COLO668 (cell line): ENCODE measurements around the gene SPACA7.

Source experiments
- DNase-seq: peaks from one replicate; lab custom pipeline; 2025; ENCODE audit not compliant: unreplicated experiment; lab: John Stamatoyannopoulos, UW

SPACA7 gene

DNA sequence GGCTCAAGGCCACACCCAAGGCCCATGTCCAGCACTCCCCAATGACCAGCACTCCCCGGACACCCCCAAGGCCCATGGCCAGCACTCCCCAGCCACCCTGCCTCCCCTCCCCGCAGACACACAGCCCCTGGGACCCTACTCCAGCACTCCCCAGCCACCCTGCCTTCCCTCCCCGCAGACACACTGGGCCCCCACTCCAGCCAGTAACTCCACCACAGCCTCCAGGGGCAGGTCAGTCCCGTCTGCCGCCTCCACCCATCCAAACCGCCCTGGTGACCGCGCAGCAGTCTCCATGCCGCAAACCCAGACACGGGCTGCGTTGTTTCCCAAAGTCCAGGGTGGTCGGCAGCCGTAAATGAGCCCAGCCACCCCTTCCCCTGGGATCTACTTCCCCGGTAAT lies 70.7 kb downstream of the SPACA7 start:
- no peak for DNase-seq

DNA sequence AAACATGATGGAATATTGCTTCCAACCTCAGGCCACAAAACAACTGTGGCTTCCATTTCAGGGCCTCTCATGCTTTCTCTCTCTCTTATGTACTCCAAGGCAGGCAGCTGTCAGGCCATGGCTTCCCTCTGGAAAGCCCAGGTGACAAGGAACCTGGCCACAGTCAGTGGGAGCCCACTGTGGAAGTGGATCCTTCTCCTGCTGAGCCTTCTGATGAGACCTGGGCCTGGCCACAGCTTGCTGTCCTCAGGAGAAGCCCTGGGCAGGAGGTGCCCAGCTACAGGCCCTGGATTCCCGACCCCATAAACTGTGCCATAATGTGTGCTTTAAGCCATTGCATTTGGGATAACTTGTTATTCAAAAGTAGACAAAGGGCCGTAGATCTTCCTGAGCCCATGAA lies 71.2 kb downstream of the SPACA7 start:
- DNase-seq = no peak

DNA sequence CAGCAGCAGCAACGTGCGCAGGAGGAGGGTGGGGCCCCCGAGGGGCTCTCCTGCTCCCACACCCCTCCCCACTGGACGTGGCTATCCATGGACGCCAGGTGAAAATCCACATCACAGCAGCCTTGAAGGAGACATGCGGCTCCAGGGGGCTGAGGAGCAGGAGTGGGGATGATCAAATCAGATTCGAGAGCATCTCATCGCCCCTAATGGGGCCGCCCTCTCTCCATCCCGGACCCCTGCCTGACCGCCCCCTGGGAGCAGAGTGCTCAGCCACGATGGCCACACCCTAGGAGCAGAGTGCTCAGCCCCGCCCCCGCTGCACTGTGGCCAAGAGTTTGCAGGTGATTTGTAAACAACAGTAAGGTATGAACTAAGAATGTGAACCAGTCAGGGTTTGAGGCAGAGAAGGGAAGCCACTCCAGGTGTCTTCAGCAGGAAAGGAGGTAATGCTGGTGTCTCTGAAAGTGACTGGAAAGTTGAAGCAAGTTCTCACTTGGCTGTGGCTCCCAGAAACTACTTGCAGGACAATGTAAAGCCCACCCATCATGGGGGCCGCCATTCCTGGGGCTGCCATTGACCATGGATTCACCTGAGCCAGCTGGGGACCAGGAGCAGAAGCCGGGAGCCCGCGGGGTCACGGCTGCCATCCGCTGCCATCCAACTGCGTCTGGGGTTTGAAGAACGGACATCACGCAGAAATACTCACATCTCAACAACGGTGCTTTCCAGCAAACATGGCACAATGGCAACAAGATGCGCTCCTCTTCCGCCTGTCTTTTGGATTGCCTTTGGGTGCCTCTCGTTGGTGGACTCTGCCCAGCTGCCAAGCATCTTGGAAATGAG lies 71.8 kb downstream of the SPACA7 start:
- no peak for DNase-seq

DNA sequence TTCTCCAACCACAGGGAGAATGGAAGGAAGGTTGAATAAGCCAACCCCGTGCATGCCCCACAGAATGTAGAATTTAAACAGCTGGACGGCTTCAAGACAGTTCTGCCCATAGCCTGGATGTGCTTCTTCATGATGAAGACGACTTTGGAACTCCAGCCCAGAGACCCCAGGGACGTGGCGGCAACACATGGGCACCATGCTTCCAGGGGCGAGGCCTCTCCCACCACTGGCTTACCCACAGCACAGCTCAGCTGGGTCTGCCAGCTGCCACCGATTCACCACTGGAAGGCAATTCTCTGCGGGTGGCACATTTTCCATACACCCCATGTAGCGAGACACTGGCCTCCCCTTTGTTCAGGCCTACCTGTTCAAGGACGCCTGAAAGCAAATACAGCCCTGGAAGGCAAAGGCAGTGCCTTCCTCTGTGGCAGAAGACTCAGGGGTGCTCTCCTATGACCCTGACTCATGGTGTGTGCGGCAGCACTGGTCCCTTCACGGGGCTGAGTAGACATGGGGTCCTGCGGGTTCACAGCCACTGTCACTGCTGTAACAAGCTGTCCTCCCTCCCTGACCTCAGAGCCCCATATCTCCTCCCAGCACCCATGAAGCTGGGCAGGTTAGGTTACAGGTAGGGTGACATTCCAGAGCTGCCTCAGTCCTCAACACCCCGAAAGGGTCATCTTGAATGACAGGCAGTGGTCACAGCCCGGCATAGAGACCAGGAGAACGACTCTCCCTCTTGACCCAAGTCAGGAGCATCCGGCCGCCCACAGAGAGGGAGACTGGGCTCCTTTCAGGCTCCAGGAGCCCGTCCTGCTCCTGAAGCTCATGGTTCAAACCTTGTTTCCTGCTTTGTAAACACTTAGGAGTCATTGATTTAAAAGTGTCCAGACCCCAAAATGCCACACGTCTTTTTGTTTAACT lies 72.7 kb downstream of the SPACA7 start:
- no peak for DNase-seq

DNA sequence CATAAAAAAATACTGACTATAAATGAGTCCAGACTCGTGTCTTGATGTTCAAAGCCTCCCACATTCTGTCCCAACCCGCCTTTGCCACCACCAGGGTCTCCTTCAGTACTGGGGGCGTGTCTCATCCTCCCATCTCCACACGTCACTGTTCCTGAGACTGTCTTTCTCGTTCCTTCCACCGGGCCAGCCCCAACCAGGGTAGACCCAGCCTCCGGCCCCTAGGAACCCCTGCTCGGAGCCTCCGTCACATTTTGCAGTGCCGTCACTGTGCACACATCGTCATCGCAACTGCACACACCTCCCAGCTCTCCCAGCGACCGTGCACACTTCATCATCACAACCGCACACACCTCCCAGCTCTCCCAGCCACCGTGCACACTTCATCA lies 73.4 kb downstream of the SPACA7 start:
- no peak for DNase-seq

DNA sequence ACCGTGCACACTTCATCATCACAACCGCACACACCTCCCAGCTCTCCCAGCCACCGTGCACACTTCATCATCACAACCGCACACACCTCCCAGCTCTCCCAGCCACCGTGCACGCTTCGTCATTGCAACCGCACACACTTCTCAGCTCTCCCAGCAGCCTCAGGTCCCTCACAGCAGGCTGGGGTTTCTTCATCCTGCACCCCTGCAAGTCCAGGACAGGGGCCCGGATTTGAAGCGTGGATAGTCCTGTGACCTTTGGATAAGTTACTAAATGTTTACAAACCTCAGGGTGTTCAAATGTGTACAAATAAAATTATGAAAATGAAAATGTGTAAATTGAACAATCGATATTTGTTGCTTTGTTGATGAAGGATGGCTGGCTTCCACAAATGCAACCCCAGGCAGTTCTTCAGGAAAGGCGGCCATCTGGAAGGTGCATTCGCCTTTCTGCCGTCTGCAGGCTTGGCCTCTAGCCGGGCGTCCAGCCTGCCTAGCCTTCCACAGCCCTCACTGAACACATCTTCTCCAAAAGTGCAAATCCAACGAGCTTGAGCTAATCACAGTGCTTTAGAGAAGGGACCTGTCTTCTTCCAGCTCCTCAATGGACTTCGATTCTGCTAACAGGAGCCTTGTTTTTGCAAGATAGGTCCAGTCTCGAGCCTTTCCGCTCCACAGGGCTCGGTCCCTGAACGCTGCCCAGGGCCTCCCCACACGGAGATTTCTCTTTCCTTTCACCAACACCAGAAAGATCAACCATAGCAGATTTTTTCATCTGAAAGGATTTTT lies 74.2 kb downstream of the SPACA7 start:
- DNase-seq = no peak

DNA sequence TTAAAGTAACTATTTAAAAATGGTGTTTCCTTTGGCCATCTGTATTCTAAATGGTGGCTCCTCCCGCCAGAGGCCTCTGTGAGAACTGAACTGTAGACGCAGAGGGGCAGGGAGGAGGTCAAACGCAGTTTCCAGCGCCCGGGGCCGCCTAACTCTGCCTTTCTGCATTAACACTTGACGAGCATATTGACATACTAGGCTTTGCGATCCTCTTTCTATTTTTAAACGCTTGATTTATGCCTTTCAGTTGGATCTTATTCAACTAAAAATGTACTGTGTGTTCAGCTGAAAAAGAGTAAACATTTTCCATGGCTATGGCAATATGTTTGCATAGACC lies 74.7 kb downstream of the SPACA7 start:
- peak; percentile 89 for DNase-seq

DNA sequence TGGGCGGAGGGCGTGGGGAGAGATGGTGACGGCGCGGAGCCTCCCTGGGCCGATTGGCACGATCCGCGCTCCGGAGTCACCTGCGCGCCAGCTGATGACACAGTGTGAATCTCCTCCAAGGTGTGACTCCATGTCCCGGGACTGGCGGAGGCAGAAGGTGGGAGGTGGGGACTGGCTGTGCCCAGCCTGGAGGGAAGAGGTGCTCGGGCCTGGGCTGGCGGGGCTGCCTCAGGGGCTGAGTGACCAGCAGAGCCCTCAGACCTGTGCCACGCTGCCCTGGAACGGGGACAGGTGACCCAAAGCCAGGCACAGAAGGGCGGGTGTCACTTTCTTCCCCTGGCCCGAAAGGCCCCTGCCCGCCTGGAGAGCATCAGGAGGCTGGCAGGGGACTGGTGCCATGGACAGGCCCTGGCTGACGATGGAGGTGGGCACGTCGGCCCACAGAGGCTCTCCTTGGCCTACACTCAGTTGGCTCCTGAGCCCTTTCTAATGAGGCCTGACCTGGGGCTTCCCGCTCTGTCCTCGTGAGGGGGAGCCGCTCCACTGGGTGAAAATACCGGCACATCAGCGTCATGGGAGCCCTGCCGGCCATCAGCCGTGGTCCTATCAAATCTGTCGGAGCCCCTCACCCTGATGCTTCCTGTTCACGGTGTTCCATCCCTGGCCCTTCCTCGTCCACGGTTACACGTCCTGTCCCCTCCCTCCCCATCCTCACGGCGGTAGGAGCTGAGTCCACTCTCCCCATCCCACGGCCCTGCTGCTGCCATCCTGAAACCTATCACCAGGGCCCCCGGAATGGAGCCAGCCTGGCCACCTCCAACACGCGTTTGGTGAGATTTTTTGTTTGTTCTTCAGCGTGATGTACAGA lies 75.6 kb downstream of the SPACA7 start:
- peak; percentile 83 for DNase-seq

DNA sequence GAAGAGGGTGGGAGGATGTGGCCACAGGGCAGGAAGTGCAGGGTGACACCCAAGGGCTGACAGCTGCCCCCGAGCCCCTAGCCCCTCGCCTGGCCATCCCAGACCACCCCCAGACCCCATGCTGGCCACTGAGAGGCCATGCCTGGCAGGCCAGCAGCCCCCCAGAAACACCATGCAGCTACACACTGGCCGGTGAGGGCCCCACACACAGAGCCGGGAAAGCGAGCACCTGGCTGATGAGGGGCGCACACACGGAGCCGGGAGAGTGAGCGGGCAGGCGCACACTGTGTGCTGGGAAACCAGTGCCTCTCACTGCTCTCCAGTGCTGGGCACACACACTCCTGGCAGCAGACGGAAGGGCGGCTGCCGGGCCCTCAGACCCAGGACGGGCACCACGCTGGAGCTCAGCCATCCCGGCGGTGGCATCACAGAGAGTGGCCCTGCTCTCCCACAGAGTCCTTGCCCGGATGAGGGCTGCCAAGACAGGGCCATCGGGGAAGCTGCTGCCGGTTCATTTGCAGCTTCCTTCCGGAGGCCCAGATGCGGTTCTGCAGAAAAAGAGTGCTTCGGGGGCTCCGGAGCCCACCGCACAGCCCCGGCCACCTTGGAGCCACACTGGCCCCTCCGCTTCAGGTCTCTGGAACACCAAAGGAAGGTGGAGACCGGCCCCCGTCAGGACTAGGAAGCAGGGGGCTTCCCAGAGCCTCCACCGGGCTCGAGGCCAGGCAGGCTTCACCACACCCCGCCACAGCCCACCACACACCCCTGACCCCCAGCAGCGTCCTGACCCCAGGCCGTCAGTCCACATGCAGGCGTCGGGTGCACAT lies 76.4 kb downstream of the SPACA7 start:
- DNase-seq = peak; percentile 89

DNA sequence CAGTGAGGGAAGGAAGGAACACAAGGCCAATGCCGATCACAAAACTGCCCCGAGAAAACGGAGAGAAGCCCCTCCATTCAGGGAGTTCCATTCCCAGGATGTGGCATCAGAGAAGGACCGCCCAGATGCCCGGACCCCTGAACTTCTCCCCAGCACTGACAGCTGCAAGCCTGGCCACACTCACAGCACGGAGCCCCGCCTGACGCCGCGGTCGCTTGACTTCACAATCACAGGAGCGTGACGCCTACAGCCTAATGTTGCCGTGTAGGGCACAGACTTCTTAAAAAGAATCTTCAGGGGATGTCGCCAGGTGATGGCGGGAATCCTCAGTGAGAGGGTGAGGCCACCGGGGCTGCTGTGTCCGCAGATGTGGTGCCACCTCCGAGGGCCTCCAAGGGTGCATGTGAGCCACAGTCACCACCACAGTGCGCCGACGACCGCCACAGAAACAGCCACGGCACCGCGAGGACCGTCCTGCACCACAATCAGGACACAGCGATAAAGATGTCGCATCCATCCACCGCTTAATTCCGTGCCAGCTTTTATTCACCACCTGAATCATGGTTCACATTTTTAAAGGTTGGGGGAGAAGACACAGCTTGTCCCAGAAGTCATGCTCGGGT lies 77.2 kb downstream of the SPACA7 start:
- no peak for DNase-seq

DNA sequence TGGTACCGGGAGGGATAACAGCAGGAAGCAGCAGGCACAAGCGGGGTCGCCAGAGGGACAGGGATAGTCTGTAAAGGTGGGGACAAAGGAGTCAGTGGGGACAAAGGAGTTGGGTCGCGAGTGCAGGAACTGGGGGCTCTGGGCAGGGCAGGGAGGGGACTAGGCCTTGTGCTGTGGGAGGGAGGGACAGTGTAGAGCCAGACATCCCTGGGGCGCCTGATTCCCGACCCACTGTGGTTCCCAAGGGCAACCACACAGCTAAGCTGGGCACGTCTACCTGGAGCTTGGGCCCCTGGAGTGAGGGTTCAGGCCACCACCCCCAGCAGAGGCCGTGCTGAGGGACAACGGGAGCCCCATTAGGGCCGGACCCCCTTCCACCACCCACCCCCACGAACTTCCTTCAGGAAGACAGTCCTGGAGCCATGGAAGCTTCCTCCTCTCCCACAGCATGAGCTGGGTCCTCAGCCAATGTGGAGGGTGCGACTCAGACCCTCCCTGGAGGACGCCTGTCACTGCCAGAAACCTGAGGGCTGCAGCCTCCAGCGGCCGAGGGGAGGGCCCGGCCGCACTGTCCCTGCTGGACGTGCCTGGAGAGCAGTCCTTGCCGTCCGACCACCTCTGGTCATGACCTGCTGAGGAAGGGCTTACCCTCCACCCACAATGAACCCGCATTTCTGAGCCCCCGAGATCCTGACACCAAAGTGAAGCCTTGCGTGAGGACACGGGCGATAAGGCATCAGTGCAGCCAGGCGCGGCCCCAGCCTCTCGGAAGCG lies 77.9 kb downstream of the SPACA7 start:
- no peak for DNase-seq

DNA sequence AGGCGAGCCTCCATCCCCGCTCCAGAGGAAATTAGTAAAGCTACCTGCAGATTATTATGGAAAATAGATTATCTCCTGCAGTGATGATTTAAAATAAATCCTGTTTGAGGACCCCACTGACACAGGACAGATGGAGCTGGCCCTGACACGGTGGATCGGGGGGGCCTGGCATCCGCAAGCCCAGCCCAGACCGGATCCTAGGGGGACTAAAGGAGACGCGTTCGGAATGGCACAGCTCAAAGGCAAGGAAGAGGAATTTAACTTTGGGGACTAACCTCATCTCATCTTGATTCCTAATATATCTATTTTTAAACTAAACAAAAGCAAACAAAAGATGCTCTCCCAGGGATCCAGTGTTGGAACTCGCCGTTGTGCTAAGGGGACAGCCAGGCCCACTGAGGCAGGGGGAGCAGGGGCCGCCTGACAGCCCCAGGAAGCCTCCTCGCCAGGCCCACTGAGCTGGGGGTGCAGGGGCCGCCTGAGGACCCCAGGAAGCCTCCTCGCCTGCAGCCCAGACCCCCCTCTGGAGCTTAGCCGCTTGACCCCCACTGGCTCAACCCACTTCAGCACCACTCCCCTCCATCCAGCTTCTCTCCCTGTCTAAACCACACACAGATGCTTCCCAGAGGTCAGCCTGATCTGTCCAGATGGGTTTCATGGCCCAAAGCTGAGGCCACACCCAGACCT lies 78.6 kb downstream of the SPACA7 start:
- DNase-seq = no peak

DNA sequence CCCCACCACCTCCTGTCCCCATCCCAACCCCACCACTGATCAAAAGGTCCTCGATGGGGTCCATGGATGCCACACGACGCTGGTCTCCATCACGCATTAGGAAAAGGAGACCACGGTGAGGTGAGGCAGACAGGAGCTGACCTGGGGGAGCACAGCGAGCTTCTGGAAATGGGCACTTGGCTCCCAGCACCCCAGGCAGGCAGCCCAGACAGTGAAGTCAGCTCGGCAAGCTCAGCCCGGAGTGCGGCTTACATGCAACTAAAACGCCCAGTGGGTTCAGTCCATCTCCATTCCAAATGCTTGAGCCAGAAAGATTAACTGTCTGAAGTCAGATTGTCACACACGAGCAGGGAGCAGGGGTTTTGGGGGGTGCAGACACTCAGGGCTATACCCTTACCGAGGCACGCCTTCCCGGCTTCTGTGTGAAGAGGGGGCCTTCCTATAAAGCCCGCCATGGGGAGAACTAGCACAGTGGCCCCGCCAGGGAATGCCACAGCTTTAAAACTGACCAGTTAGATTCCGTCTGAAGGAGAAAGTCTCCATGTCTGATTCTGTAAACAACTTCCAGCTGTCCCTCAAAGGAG lies 79.4 kb downstream of the SPACA7 start:
- no peak for DNase-seq

DNA sequence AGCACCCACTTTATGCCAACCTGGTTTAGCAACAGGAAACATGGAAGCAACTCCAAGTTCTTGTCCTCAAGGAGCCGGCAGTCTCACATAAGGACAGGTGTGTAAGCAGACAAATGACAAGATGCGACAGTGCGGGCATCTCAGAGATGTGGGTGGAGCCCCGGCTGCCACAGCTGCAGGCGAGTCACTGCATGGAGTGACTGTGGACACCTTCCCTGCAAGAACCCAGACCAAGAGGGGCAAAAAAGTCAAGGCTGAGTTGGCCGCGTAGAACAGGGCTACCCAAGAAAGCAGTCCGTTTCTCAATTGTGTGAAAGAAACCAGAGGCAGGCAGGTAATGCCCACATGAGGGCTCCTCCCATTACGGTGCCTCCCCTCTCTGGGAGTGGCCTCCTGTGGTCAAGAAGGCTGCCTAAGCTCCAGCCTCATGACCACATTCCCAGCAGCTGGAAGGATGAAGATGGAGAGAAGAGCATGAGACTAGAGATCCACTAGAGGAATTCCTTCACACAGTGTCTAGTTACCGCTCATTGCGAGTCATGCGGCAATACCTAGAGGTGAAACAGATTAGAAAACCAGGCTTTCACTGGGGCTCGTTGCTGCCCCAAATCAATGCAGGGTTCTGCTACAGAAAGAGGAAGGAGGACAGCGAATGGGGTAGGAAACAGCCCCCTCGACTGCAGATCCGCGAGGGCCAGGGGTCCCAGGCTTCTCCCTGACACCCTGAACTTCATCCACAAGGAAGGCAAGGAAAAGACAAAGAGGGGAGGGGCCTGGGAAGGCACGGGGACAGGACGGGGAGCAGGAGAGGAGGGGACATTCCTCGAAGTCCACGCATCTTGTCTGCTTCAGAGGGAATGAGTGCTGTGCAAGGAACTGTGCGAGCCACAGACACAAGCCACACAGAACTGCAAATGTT lies 80.2 kb downstream of the SPACA7 start:
- DNase-seq = no peak

DNA sequence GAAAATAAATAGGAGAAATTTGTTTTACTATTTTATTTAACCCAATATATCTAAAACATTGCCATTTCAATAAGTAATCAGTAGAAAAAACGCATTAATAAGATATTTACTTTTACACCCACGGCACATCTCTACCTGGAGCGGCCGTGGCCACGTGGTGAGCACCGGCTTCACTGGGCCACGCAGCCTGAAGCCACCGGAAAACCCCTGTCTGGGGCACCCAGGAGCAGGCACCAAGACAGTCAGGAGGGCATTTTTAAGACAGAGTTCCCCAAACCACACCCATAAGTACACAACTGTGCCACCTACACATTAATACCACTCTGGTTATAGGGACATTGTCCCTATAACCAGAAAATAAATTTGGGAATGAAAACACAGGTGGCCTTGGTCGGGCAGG lies 80.9 kb downstream of the SPACA7 start:
- DNase-seq = peak; percentile 63

DNA sequence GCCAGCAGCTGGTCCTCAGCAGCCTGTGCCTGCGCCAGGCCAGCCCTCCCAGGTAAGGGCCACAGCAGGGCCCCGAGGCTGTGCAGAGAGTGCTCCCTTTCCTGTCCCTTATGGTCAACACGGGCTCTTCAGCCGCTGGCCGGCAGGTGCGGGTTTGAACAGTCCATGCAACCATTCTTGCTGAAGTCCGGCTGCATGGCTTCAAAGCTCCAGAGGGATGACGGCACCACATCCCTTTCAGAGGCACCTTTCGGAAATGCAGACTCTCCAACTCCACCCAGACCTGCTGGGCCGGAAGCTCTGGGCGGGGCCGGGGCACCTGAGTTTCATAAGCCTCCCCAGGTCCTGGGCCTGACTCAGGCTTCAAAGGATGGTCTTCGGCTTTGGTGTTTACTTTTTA lies 81.3 kb downstream of the SPACA7 start:
- peak; percentile 92 for DNase-seq
